ENCODE results near the gene IL36RN. TPM values are rescaled to one million over a fixed set of nuclear protein-coding genes. Genes with fewer than 3 reads are reported as not detected.
"Not testable (repeated sequence)": the region's sequence is repeated elsewhere in the genome, so short reads cannot be mapped to it uniquely, and the experiment has no call there.

Gene IL36RN
- polyA plus RNA-seq, 3 donors: not detected

- no peak for DNase-seq (ENCODE audit: low read depth in 3 of 3, low spot score in 2 of 3)
These were observed 13.6 kb downstream of the IL36RN start for GRCh38 chr2:113072584-113072983.

GRCh38 chr2:113073325-113073834, 14.4 kb downstream of the IL36RN start:
- no peak for DNase-seq (ENCODE audit: low read depth in 3 of 3, low spot score in 2 of 3)

GRCh38 chr2:113075030-113075429, 16.0 kb downstream of the IL36RN start:
- DNase-seq (ENCODE audit: low read depth in 3 of 3, low spot score in 2 of 3): no peak

GRCh38 chr2:113075600-113075999, 16.6 kb downstream of the IL36RN start:
- DNase-seq (ENCODE audit: low read depth in 3 of 3, low spot score in 2 of 3): no peak

- no peak for DNase-seq (ENCODE audit: low read depth in 3 of 3, low spot score in 2 of 3)
These were observed 18.1 kb downstream of the IL36RN start for GRCh38 chr2:113076954-113077669.

GRCh38 chr2:113077921-113078320, 18.9 kb downstream of the IL36RN start:
- no peak for DNase-seq (ENCODE audit: low read depth in 3 of 3, low spot score in 2 of 3)

GRCh38 chr2:113078350-113078839, 19.4 kb downstream of the IL36RN start:
- no peak for DNase-seq (ENCODE audit: low read depth in 3 of 3, low spot score in 2 of 3)

GRCh38 chr2:113079131-113079530, 20.1 kb downstream of the IL36RN start:
- no peak for DNase-seq (ENCODE audit: low read depth in 3 of 3, low spot score in 2 of 3)

- DNase-seq (ENCODE audit: low read depth in 3 of 3, low spot score in 2 of 3): peak in 1 of 3 donors; percentile 12
These were observed 21.1 kb downstream of the IL36RN start for GRCh38 chr2:113080134-113080533.

GRCh38 chr2:113081488-113082210, 22.7 kb downstream of the IL36RN start:
- DNase-seq (ENCODE audit: low read depth in 3 of 3, low spot score in 2 of 3): no peak

GRCh38 chr2:113083296-113083695, 24.3 kb downstream of the IL36RN start:
- DNase-seq (ENCODE audit: low read depth in 3 of 3, low spot score in 2 of 3): no peak

- DNase-seq (ENCODE audit: low read depth in 3 of 3, low spot score in 2 of 3): no peak
These were observed 25.4 kb downstream of the IL36RN start for GRCh38 chr2:113084249-113085000.

- no peak for DNase-seq (ENCODE audit: low read depth in 3 of 3, low spot score in 2 of 3)
These were observed 26.5 kb downstream of the IL36RN start for GRCh38 chr2:113085542-113085941.

GRCh38 chr2:113088213-113088992, 29.4 kb downstream of the IL36RN start:
- DNase-seq (ENCODE audit: low read depth in 3 of 3, low spot score in 2 of 3): no peak

GRCh38 chr2:113089916-113090315, 30.9 kb downstream of the IL36RN start:
- no peak for DNase-seq (ENCODE audit: low read depth in 3 of 3, low spot score in 2 of 3)

- no peak for DNase-seq (ENCODE audit: low read depth in 3 of 3, low spot score in 2 of 3)
These were observed 32.4 kb downstream of the IL36RN start for GRCh38 chr2:113091231-113091896.

- no peak for DNase-seq (ENCODE audit: low read depth in 3 of 3, low spot score in 2 of 3)
These were observed 34.0 kb downstream of the IL36RN start for GRCh38 chr2:113092864-113093612.

GRCh38 chr2:113093613-113093977, 34.6 kb downstream of the IL36RN start:
- DNase-seq (ENCODE audit: low read depth in 3 of 3, low spot score in 2 of 3): no peak

- not testable (repeated sequence) for DNase-seq (ENCODE audit: low read depth in 3 of 3, low spot score in 2 of 3)
These were observed 37.3 kb downstream of the IL36RN start for GRCh38 chr2:113096306-113096705.
